ENCODE data around the gene KCNN1.
A peak's percentile ranks its signal among the peaks of the same experiment; 100 is the strongest.

The KCNN1 gene

GRCh38 chr19:18007917-18008673 lies 41.2 kb downstream of the KCNN1 start, which contains the start of gene ARRDC2:
ARRDC2 (plus strand) TSS chr19:18008170; CDS start chr19:18008311, 141 bp downstream.
- peak within 1 kb of the TSS; percentile 43 for H3K4me3 ChIP-seq (ENCODE audit: low read depth, low read length)
- peaks cover 6% of the 10 kb centered on the region for H3K9me3 ChIP-seq (ENCODE audit: severe bottlenecking)
- H3K27ac ChIP-seq, result peak within 1 kb of the TSS; percentile 17; the same call in 1 of the 2 replicates
- peak; percentile 73 for DNase-seq
- TF ChIP-seq, protein P1, sequence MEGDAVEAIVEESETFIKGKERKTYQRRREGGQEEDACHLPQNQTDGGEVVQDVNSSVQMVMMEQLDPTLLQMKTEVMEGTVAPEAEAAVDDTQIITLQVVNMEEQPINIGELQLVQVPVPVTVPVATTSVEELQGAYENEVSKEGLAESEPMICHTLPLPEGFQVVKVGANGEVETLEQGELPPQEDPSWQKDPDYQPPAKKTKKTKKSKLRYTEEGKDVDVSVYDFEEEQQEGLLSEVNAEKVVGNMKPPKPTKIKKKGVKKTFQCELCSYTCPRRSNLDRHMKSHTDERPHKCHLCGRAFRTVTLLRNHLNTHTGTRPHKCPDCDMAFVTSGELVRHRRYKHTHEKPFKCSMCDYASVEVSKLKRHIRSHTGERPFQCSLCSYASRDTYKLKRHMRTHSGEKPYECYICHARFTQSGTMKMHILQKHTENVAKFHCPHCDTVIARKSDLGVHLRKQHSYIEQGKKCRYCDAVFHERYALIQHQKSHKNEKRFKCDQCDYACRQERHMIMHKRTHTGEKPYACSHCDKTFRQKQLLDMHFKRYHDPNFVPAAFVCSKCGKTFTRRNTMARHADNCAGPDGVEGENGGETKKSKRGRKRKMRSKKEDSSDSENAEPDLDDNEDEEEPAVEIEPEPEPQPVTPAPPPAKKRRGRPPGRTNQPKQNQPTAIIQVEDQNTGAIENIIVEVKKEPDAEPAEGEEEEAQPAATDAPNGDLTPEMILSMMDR (IDR thresholded peaks at IDR 0.05; ENCODE audit: low read depth, low read length), result no peak
- H3K36me3 ChIP-seq, result peaks cover 43% of the 10 kb centered on the region
- H3K27me3 ChIP-seq (ENCODE audit: insufficient read depth, low read depth, severe bottlenecking), result no peaks in the 10 kb centered on the region

- TF ChIP-seq, protein P1 (IDR thresholded peaks at IDR 0.05; ENCODE audit: low read depth, low read length), result no peak
- no peak overlapping the region for H3K27ac ChIP-seq
- no peak overlapping the region; the same call in 1 of the 2 replicates for H3K4me3 ChIP-seq (ENCODE audit: low read depth, low read length)
- no peak for DNase-seq
- peaks cover 6% of the 10 kb centered on the region for H3K9me3 ChIP-seq (ENCODE audit: severe bottlenecking)
- peaks cover 49% of the 10 kb centered on the region for H3K36me3 ChIP-seq
- H3K27me3 ChIP-seq (ENCODE audit: insufficient read depth, low read depth, severe bottlenecking), result no peaks in the 10 kb centered on the region
Measured at GRCh38 chr19:18008814-18009213, 41.9 kb downstream of the KCNN1 start.

DNA sequence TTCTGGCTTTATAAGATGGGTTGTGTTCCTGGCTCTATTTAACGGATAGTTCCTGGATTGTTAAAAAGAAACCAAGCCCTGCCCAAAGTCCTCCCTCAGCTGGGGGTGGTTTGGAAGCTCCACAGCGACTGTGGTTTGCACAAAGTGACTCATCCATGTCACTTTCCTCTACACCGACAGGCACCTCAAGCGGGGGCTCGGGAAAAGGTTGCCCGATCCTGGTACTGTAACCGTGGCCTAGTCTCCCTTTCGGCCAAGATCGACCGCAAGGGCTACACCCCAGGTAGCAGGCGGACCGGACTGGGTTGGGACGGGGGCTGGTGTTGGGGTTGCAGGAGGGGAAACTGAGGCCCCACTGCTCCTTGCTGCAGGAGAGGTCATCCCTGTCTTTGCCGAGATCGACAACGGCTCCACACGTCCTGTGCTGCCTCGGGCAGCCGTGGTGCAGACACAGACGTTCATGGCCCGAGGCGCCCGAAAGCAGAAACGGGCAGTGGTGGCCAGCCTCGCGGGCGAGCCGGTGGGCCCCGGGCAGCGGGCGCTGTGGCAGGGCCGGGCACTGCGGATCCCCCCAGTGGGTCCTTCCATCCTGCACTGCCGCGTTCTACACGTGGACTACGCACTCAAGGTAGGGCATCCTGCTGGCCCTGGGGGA lies 42.6 kb downstream of the KCNN1 start:
- H3K9me3 ChIP-seq (ENCODE audit: severe bottlenecking), result peaks cover 6% of the 10 kb centered on the region
- no peak for DNase-seq
- no peak overlapping the region for H3K27ac ChIP-seq
- no peak overlapping the region for H3K4me3 ChIP-seq (ENCODE audit: low read depth, low read length)
- TF ChIP-seq, protein P1 (IDR thresholded peaks at IDR 0.05; ENCODE audit: low read depth, low read length), result no peak
- H3K27me3 ChIP-seq (ENCODE audit: insufficient read depth, low read depth, severe bottlenecking), result no peaks in the 10 kb centered on the region
- peaks cover 46% of the 10 kb centered on the region for H3K36me3 ChIP-seq

GRCh38 chr19:18010149-18010548 lies 43.2 kb downstream of the KCNN1 start:
- TF ChIP-seq, protein P1 (IDR thresholded peaks at IDR 0.05; ENCODE audit: low read depth, low read length), result no peak
- H3K9me3 ChIP-seq (ENCODE audit: severe bottlenecking), result peaks cover 6% of the 10 kb centered on the region
- DNase-seq, result no peak
- H3K36me3 ChIP-seq, result peaks cover 51% of the 10 kb centered on the region
- no peaks in the 10 kb centered on the region for H3K27me3 ChIP-seq (ENCODE audit: insufficient read depth, low read depth, severe bottlenecking)
- no peak overlapping the region for H3K4me3 ChIP-seq (ENCODE audit: low read depth, low read length)
- H3K27ac ChIP-seq, result no peak overlapping the region

DNA sequence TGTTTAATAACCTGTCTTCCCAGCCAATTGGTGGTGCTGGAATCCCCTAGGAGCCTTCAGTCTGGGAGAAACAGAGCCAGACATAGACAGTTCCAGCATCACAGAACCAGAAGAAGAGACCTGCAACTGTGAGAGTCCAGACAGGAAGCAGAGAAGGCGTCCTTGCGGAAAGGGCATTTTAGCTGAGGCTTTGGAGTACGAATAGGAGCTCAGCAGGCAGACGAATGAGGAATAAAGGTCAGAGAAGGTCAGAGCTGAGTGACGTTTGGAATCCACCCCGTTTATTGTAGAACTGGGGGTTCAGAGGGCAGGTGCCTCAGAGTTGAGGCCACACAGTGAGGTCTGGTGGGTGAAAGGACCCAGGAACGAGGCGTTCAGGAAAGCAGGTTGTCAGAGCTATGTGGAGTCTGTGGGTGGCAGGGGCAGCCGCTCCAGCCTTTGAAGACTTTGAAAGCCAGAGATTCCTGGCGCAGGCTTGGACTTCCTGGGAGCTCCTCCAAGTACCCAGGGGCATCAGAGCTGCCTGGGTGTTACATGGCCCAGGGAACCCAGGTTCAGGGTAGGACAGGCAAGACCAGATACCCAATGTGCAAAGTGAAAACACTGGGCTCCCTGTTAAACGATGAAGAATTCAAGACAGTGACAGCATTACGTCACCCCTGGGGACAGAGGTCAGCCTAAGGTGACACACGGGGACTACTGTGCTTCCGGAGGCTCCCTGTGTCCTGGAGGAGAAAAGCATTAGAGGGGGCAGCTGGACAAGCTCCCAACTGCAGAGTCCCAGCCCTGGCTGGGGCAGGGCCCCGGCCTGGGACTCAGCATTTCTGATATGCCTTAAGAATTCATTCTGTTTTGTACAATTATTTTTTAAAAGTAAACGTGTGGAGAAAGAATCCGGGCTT lies 46.6 kb downstream of the KCNN1 start:
- no peaks in the 10 kb centered on the region for H3K9me3 ChIP-seq (ENCODE audit: severe bottlenecking)
- H3K27ac ChIP-seq, result no peak overlapping the region
- no peak overlapping the region for H3K4me3 ChIP-seq (ENCODE audit: low read depth, low read length)
- TF ChIP-seq, protein P1 (IDR thresholded peaks at IDR 0.05; ENCODE audit: low read depth, low read length), result no peak
- no peak for DNase-seq
- H3K27me3 ChIP-seq (ENCODE audit: insufficient read depth, low read depth, severe bottlenecking), result no peaks in the 10 kb centered on the region
- H3K36me3 ChIP-seq, result peaks cover 55% of the 10 kb centered on the region

Data from WERI-Rb-1 (cell line).